Left ventricle myocardium inferior (tissue), 1 donor: Measurements from ENCODE around the gene MAP1S. TPM values are rescaled to one million over a fixed set of nuclear protein-coding genes. Genes with fewer than 3 reads are reported as not detected.

ENCODE experiments used
- DNase-seq: peaks from one replicate; pipeline ENCODE4 v3.0.0-alpha.2; 2020
- H3K27ac ChIP-seq: fragments of 200-600 bp; replicated peaks from 2 replicates; pipeline ENCODE4 v1.8.0; 2021
- H3K27me3 ChIP-seq: fragments of 200-600 bp; 2 replicates; pipeline ENCODE4 v1.8.0; 2021; ENCODE audit warnings: low read depth
- H3K36me3 ChIP-seq: fragments of 200-600 bp; 2 replicates; pipeline ENCODE4 v1.8.0; 2021
- H3K4me1 ChIP-seq: fragments of 200-600 bp; 2 replicates; pipeline ENCODE4 v1.8.0; 2021
- H3K4me3 ChIP-seq: fragments of 200-600 bp; 2 replicates; pipeline ENCODE4 v1.8.0; 2021; ENCODE audit warnings: mild to moderate bottlenecking, moderate library complexity
- H3K9me3 ChIP-seq: fragments of 200-600 bp; replicated peaks from 2 replicates; pipeline ENCODE4 v1.8.0; 2021
- intact Hi-C: fragments of 100-400 bp; cut with micrococcal nuclease; formaldehyde crosslinking; loops from one replicate; pipeline ENCODE4 v1.11.0; 2022
- long read RNA-seq: library from polyadenylated mRNA; unstranded; transcript quantifications from one replicate; pipeline ENCODE4 v2.0.0, GENCODE V29; 2021
- total RNA-seq: library from RNA; stranded (reverse); fragmentation: NEBNext Ultra II Directional; extraction: Animal tissue kit (Norgen Biotek cat#: 25700); gene quantifications from one replicate; pipeline ENCODE4 v1.2.1, GENCODE V29; 2021
- TF ChIP-seq, protein P1 (sequence below): fragments of 200-600 bp; IDR thresholded peaks from 2 replicates; pipeline ENCODE4 v1.8.0; 2021; ENCODE audit warnings: antibody characterized with exemption, mild to moderate bottlenecking, borderline replicate concordance
- donor health status: DM: no; HTN: yes; CAD: no; lungs with severe emphysema.

MAP1S gene, protein sequence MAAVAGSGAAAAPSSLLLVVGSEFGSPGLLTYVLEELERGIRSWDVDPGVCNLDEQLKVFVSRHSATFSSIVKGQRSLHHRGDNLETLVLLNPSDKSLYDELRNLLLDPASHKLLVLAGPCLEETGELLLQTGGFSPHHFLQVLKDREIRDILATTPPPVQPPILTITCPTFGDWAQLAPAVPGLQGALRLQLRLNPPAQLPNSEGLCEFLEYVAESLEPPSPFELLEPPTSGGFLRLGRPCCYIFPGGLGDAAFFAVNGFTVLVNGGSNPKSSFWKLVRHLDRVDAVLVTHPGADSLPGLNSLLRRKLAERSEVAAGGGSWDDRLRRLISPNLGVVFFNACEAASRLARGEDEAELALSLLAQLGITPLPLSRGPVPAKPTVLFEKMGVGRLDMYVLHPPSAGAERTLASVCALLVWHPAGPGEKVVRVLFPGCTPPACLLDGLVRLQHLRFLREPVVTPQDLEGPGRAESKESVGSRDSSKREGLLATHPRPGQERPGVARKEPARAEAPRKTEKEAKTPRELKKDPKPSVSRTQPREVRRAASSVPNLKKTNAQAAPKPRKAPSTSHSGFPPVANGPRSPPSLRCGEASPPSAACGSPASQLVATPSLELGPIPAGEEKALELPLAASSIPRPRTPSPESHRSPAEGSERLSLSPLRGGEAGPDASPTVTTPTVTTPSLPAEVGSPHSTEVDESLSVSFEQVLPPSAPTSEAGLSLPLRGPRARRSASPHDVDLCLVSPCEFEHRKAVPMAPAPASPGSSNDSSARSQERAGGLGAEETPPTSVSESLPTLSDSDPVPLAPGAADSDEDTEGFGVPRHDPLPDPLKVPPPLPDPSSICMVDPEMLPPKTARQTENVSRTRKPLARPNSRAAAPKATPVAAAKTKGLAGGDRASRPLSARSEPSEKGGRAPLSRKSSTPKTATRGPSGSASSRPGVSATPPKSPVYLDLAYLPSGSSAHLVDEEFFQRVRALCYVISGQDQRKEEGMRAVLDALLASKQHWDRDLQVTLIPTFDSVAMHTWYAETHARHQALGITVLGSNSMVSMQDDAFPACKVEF
- 21.4 TPM for total RNA-seq
- long read RNA-seq, transcript MAP1S-201 (7 exons, 3,419 nt): major isoform, 36 of 66 reads
- long read RNA-seq, partial matches to known transcripts: 22 of 66 reads
- long read RNA-seq, other reads (novel, unspliced or antisense): 8 of 66 reads

GRCh38 chr19:17718947-17719711, at the start of gene MAP1S:
Gene MAP1S (plus strand): TSS chr19:17719480. CDS start chr19:17719503, 23 bp downstream.
- TF ChIP-seq, protein P1, sequence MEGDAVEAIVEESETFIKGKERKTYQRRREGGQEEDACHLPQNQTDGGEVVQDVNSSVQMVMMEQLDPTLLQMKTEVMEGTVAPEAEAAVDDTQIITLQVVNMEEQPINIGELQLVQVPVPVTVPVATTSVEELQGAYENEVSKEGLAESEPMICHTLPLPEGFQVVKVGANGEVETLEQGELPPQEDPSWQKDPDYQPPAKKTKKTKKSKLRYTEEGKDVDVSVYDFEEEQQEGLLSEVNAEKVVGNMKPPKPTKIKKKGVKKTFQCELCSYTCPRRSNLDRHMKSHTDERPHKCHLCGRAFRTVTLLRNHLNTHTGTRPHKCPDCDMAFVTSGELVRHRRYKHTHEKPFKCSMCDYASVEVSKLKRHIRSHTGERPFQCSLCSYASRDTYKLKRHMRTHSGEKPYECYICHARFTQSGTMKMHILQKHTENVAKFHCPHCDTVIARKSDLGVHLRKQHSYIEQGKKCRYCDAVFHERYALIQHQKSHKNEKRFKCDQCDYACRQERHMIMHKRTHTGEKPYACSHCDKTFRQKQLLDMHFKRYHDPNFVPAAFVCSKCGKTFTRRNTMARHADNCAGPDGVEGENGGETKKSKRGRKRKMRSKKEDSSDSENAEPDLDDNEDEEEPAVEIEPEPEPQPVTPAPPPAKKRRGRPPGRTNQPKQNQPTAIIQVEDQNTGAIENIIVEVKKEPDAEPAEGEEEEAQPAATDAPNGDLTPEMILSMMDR: no peak
- Histone ChIP-seq H3K4me3 (peak within 1 kb of the TSS; percentile 96), H3K9me3 (no peaks in the 10 kb centered on the region), H3K36me3 (peaks cover 11% of the 10 kb centered on the region), H3K27me3 (no peaks in the 10 kb centered on the region), H3K27ac (peak within 1 kb of the TSS; percentile 67), H3K4me1 (peaks cover 63% of the 10 kb centered on the region)
- DNase-seq: peak; percentile 64
- intact Hi-C loops: no loop called here

GRCh38 chr19:17671906-17672305, 47.4 kb upstream of the MAP1S start:
- Histone ChIP-seq H3K4me3 (no peak overlapping the region), H3K4me1 (no peaks in the 10 kb centered on the region), H3K27ac (no peak overlapping the region), H3K36me3 (no peaks in the 10 kb centered on the region), H3K27me3 (peaks cover 9% of the 10 kb centered on the region), H3K9me3 (no peaks in the 10 kb centered on the region)
- DNase-seq: no peak
- intact Hi-C loops: no loop called here
- TF ChIP-seq, protein P1: no peak

DNA sequence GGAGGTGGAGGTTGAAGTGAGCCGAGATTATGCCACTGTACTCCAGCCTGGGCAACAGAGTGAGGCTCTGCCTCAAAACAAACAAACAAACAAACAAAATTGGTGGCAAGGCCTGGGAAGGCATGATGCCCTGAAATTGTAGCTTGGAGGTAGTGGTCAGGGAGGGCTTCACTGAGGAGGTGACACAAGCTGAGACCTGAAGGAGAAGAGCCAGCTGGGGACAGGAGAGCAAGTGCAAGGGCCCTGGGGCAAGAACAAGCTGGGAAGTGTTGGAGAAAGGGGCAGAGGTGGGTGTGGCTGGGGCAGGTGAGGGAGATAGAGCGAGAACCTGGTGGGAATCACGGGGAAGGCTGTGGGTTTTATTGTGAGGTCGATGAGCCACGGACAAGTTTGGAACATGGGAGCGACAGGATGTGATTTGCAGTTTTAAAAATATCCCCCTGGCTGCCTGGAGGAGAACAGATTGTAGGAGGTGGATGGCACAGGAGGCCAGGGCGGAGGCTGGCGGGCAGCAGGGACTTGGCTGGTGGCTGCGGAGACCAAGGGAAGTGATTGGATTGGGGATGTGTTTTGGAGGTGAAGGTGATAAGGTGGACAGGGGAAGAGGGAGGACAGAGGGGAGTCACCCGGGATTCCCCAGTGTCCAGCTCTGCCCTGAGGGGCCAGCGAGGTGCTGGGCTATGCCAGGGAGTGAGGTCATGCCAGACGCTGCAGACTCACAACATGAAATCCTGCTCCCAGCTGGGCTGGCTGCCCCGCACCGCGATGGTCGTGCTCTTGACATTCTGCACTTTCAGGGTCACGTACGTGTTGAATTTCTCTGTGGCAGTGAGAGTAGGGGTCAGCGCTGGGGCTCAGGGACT, 45.1 kb upstream of the MAP1S start:
- no peak overlapping the region for H3K4me3 ChIP-seq
- DNase-seq: no peak
- no peak overlapping the region for H3K27ac ChIP-seq
- no peaks in the 10 kb centered on the region for H3K4me1 ChIP-seq
- H3K9me3 ChIP-seq: no peaks in the 10 kb centered on the region
- H3K36me3 ChIP-seq: no peaks in the 10 kb centered on the region
- H3K27me3 ChIP-seq: peaks cover 21% of the 10 kb centered on the region
- intact Hi-C loops: no loop called here
- TF ChIP-seq, protein P1: no peak

DNA sequence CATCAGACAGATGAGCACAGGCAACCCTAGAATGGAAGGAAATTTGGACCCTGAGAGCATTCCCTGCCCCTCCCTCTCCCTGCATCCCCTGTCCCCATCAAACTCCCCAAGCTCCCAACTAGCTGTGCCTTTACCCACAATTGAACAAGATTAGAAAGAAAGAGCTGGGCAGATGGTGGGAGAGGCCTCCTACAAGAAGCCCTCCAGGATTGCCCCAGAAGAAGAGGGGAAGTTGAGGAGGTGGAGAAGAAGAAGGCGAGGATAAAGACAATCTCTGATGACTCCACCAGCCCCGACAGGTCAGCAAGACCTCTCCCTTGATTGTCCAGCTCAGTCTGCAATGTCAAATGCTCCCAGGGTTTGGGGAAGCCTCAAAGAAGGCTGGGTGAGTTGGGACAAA, 43.0 kb upstream of the MAP1S start:
- TF ChIP-seq, protein P1: no peak
- H3K4me3 ChIP-seq: no peak overlapping the region
- peaks cover 21% of the 10 kb centered on the region for H3K4me1 ChIP-seq

More for the DNA sequence above, 43.0 kb upstream of the MAP1S start:
- H3K27ac ChIP-seq: no peak overlapping the region
- intact Hi-C loops: no loop called here
- H3K27me3 ChIP-seq: peaks cover 21% of the 10 kb centered on the region
- no peak for DNase-seq
- no peaks in the 10 kb centered on the region for H3K9me3 ChIP-seq
- no peaks in the 10 kb centered on the region for H3K36me3 ChIP-seq
